HFF-Myc (cell line): Measurements from ENCODE around the gene DENND1A.

Experiments
- DNase-seq: peaks from one replicate; pipeline ENCODE4 v3.0.0-alpha.2; 2011; ENCODE audit warnings: low read depth; ENCODE audit errors: extremely low read depth
- H3K4me3 ChIP-seq: replicated peaks from 2 replicates; pipeline ENCODE4 v1.5.1; 2011; ENCODE audit warnings: low read depth, mild to moderate bottlenecking, control low read depth, low read length
- CTCF ChIP-seq: IDR thresholded peaks from 2 replicates; pipeline ENCODE4 v1.5.1; 2012; ENCODE audit warnings: mild to moderate bottlenecking, low read depth, low read length, control low read depth; ENCODE audit errors: missing control alignments

Gene DENND1A

GRCh38 chr9:123488722-123489321, 441.1 kb downstream of the DENND1A start:
- no peak overlapping the region for H3K4me3 ChIP-seq
- DNase-seq, result no peak
- no peak for TF ChIP-seq CTCF

DNA sequence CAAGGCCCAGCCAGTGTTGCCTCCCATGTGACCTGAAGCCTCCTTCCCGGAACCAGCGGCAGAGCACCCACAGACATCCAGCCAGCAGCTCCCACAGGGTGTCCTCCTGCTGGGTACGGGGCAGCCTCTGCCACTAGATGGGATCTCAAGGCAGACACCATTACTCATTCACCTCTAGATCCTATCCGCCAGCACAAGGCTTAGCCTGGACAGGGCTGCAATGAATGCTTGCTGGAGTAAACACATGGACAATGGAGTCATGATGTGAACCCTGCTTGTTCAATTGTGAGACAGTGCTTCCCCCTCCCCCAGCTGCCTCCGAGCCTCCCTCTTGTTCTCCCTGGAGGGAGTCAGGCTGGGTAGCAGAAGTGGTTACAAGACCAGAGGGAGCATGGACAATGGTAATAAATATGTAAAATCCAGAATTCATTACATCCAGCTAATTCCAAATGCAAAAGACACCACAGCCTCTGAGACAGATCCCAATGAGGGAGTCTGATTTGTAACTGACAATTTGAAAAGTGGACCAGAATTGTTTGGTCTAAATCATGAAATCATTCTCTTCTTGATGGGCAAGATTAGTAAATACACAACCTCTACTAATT, 441.9 kb downstream of the DENND1A start:
- TF ChIP-seq CTCF, result no peak
- DNase-seq, result no peak
- H3K4me3 ChIP-seq, result no peak overlapping the region

DNA sequence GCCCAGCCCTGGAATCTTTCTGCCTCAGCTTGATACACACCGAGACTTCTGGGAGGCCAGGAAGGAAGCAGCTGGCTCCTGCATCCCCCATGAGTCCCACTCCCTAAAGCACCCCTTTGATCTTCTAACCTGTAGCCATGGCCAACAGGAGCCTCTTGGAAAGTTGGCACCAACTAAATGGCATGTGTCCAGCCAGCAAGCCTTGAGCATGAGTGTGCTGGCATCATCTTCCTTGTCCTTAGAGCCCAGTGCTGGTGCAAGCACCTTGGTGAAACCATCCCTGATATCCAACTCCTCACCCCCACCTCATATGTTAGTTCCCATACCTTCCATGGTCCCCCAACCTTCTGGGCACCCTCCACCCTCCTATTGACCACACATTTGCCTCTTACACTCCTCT, 443.5 kb downstream of the DENND1A start:
- no peak for DNase-seq
- no peak for TF ChIP-seq CTCF
- H3K4me3 ChIP-seq, result no peak overlapping the region

DNA sequence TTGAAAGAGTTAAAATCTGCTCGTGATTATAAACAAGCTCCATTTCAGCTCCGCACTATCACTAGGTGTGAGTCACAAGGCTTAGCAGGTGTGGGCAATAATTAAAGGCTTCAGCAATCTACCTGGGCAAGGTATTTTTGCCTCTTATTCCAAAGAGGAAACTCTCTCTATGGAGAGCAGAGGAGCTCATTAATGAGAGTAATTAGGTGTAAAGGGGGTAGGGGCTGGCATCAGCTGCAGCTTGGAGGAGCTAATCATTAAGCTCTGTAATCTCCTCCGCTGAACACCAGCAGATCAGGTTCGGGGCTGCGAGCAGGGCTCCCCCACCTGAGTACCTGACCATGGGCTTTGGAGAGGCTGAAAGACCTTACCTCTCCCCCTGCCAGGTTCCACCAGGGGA, 444.7 kb downstream of the DENND1A start:
- TF ChIP-seq CTCF, result no peak
- no peak for DNase-seq
- H3K4me3 ChIP-seq, result no peak overlapping the region

DNA sequence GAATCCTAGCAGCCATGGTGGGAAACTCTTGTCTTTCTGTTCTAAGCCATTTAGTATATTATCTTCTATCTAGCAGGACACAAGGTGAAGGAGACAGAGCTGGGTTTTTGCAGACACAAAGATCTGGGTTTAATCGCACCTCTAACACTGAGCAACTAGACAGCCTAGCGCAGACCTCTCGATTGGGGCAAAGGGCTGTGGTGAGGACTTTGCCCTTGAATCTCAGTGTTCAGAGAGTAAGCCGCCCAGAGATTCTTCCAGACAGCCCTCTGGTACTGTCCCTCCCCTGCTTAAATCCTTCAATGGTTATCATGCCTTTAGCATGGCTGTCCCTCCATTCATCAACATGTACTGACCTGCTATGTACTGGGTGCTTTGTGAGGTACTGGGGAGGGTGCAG, 445.8 kb downstream of the DENND1A start:
- H3K4me3 ChIP-seq, result no peak overlapping the region
- no peak for DNase-seq
- no peak for TF ChIP-seq CTCF

GRCh38 chr9:123483191-123483803, 446.6 kb downstream of the DENND1A start:
- no peak for TF ChIP-seq CTCF
- H3K4me3 ChIP-seq, result no peak overlapping the region
- DNase-seq, result no peak
